H1 (cell line): Measurements from ENCODE around the gene CCL23.

Source experiments
- CTBP2 ChIP-seq: IDR thresholded peaks from 2 replicates; pipeline ENCODE4 v1.7.0; 2011; ENCODE audit warnings: borderline replicate concordance, mild to moderate bottlenecking, moderate library complexity, mixed read lengths, low read length; ENCODE audit not compliant: insufficient read depth, insufficient read length
- CTCF ChIP-seq, 3 experiments: IDR thresholded peaks; 1 replicate in 2 of 3; 2 replicates in 1 of 3; pipeline versions ENCODE4 v1.5.1 to v1.6.1; 2011; ENCODE audit warnings: low read length in 3 of 3, mild to moderate bottlenecking in 3 of 3, inconsistent platforms in 2 of 3, low read depth in 1 of 3, moderate library complexity in 1 of 3; ENCODE audit not compliant: insufficient read depth in 1 of 3; ENCODE audit errors: control extremely low read depth in 1 of 3
- EZH2 ChIP-seq: fragments of 200-600 bp; sonication (generic); IDR thresholded peaks from 2 replicates; pipeline ENCODE4 v1.7.1; 2012; ENCODE audit warnings: low read depth, mild to moderate bottlenecking, moderate library complexity, low read length, inconsistent platforms; ENCODE audit not compliant: severe bottlenecking
- POLR2A ChIP-seq, 2 experiments: IDR thresholded peaks; 1 replicate in 1 of 2; 2 replicates in 1 of 2; pipeline ENCODE4 v1.6.1; 2011; ENCODE audit warnings: low read depth in 2 of 2, low read length in 2 of 2, mild to moderate bottlenecking in 2 of 2; ENCODE audit errors: control extremely low read depth in 1 of 2
- SP1 ChIP-seq: IDR thresholded peaks from 2 replicates; pipeline ENCODE4 v1.6.1; 2011; ENCODE audit warnings: low read depth, low read length
- SP2 ChIP-seq: IDR thresholded peaks from 2 replicates; pipeline ENCODE4 v1.6.1; 2012; ENCODE audit warnings: mild to moderate bottlenecking, low read length, inconsistent platforms
- TAF7 ChIP-seq: optimal IDR thresholded peaks from 2 replicates; pipeline ENCODE3; 2011; ENCODE audit warnings: low read depth, mild to moderate bottlenecking, inconsistent platforms, low read length, moderate library complexity, borderline replicate concordance
- YY1 ChIP-seq: IDR thresholded peaks from 2 replicates; pipeline ENCODE4 v1.6.1; 2011; ENCODE audit warnings: low read depth, mild to moderate bottlenecking, low read length
- ZNF274 ChIP-seq: IDR thresholded peaks from 2 replicates; pipeline ENCODE4 v1.7.0; 2012; ENCODE audit warnings: low read length, borderline replicate concordance; ENCODE audit errors: extremely low read depth

GRCh38 chr17:35978346-35978745 is 39.4 kb downstream of the CCL23 start:
- TF ChIP-seq CTCF (IDR thresholded peaks at IDR 0.05; ENCODE audit: control extremely low read depth in 1 of 3, insufficient read depth in 1 of 3, low read depth in 1 of 3, low read length in 3 of 3) (no peak), YY1 (no peak), TAF7 (no peak), SP1 (no peak), POLR2A (IDR thresholded peaks at IDR 0.05; ENCODE audit: control extremely low read depth in 1 of 2, low read depth in 2 of 2, low read length in 2 of 2) (no peak), ZNF274 (no peak), EZH2 (no peak), SP2 (no peak), CTBP2 (no peak)
